Hepatocyte (in vitro differentiated cells): ENCODE data around the gene MICAL2. TPM values are rescaled to one million over a fixed set of nuclear protein-coding genes. Genes with fewer than 3 reads are reported as not detected.

ENCODE experiments used
- DNase-seq: peaks from one replicate; pipeline ENCODE4 v3.0.0-alpha.2; 2016; ENCODE audit warnings: low spot score
- H2AFZ ChIP-seq: fragments of 200-600 bp; sonication (generic); 2 replicates; pipeline ENCODE4 v1.6.0; 2016; ENCODE audit warnings: antibody characterized with exemption, mild to moderate bottlenecking
- H3K27ac ChIP-seq: fragments of 200-600 bp; sonication (generic); 2 replicates; pipeline ENCODE4 v1.5.1; 2016; ENCODE audit warnings: mild to moderate bottlenecking
- H3K27me3 ChIP-seq: fragments of 200-600 bp; sonication (generic); 2 replicates; pipeline ENCODE4 v1.6.1; 2016
- H3K36me3 ChIP-seq: fragments of 200-600 bp; sonication (generic); replicated peaks from 2 replicates; pipeline ENCODE4 v1.5.1; 2016; ENCODE audit warnings: low read depth; ENCODE audit not compliant: insufficient read depth
- H3K4me1 ChIP-seq: fragments of 200-600 bp; sonication (generic); 2 replicates; pipeline ENCODE4 v1.5.1; 2016; ENCODE audit warnings: mild to moderate bottlenecking, moderate library complexity; ENCODE audit not compliant: insufficient read depth
- H3K4me2 ChIP-seq: fragments of 200-600 bp; sonication (generic); 2 replicates; pipeline ENCODE4 v1.6.0; 2016
- H3K4me3 ChIP-seq: fragments of 200-600 bp; sonication (generic); 2 replicates; pipeline ENCODE4 v1.5.1; 2016; ENCODE audit warnings: mild to moderate bottlenecking
- H3K79me2 ChIP-seq: fragments of 200-600 bp; sonication (generic); 2 replicates; pipeline ENCODE4 v1.6.0; 2017; ENCODE audit warnings: mild to moderate bottlenecking
- H3K9me2 ChIP-seq: fragments of 200-600 bp; sonication (generic); replicated peaks from 2 replicates; pipeline ENCODE4 v1.6.0; 2017; ENCODE audit warnings: mild to moderate bottlenecking; ENCODE audit not compliant: insufficient read depth
- H3K9me3 ChIP-seq: fragments of 200-600 bp; sonication (generic); 2 replicates; pipeline ENCODE4 v1.5.1; 2016; ENCODE audit warnings: low read depth, mild to moderate bottlenecking
- H4K20me1 ChIP-seq: fragments of 200-600 bp; sonication (generic); 2 replicates; pipeline ENCODE4 v1.6.0; 2016; ENCODE audit warnings: mild to moderate bottlenecking; ENCODE audit not compliant: insufficient read depth, poor library complexity, severe bottlenecking
- EZH2 ChIP-seq: fragments of 200-600 bp; sonication (generic); IDR thresholded peaks from 2 replicates; pipeline ENCODE4 v1.6.1; 2016; ENCODE audit warnings: antibody characterized with exemption, mild to moderate bottlenecking, borderline replicate concordance
- EZH2phosphoT487 ChIP-seq: fragments of 200-600 bp; sonication (generic); IDR thresholded peaks from one replicate; pipeline ENCODE4 v1.6.1; 2018; ENCODE audit warnings: antibody characterized with exemption, mild to moderate bottlenecking, low read depth, moderate library complexity; ENCODE audit not compliant: unreplicated experiment, severe bottlenecking
- WGBS: methylation state at CpG from one replicate; pipeline ENCODE4 v1.1.6; 2016; ENCODE audit warnings: low lambda C conversion rate; ENCODE audit errors: missing lambda C conversion rate; 5-methylcytosine and 5-hydroxymethylcytosine counted together
- polyA plus RNA-seq: library from polyadenylated mRNA; unstranded; fragments of >200 nt; fragmentation: Nextera tagmentation; extraction: Ambion mirVana; gene quantifications from 2 replicates; pipeline ENCODE4 v1.2.1, GENCODE V29; 2016
- total RNA-seq: library from RNA; depleted of rRNA; stranded (reverse); fragments of >200 nt; gene quantifications from 2 replicates; pipeline ENCODE4 v1.2.3, GENCODE V29; 2014
- TF ChIP-seq, protein P1 (sequence below): fragments of 200-600 bp; sonication (generic); IDR thresholded peaks from 2 replicates; pipeline ENCODE4 v1.5.1; 2016; ENCODE audit warnings: antibody characterized with exemption, mild to moderate bottlenecking; ENCODE audit not compliant: poor library complexity

MICAL2 gene
- total and polyA plus RNA-seq, 2 experiments from 2014 or later = 36.8 to 56.0 TPM

DNA sequence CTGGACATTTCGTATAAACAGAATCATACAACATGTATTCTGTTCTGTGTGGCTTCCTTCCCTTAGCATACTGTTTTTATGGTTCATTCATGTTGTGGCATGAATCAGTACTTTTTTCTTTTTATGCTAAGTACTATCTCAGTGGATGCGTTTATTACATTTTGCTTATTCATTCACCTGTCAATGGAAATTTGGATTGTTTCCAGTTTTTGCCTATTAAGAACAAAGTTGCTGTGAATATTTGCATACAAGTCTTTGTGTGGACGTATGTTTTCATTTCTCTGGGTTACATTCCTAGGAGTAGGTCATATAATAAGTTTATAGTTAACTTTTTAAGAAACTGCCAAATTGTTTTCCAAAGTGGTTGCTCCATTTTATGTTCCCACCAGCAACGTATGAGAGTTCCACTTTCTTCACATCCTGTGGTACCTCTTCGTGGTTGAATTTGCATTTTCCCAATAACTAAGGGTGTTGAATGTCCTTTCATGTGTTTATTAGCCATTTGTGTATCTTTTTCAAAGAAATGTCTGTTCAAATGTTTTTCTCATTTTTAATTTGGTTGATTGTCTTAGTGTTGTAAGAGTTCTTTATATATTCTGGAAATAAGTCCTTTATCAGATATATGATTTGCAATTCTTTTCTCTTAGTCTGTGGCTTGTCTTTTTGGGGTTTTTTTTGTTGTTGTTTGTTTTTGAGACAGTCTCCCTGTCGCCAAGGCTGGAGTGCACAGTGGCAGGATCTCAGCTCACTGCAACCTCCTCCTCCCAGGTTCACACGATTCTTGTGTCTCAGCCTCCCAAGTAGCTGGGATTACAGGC lies 46.0 kb upstream of the MICAL2 start:
- Histone ChIP-seq H3K4me3 (no peak overlapping the region), H3K4me2 (no peak overlapping the region), H3K9me3 (no peaks in the 10 kb centered on the region), H4K20me1 (no peaks in the 10 kb centered on the region), H3K9me2 (no peaks in the 10 kb centered on the region), H3K36me3 (no peaks in the 10 kb centered on the region), H3K79me2 (no peaks in the 10 kb centered on the region), H3K27ac (no peak overlapping the region), H3K27me3 (no peaks in the 10 kb centered on the region), H2AFZ (no peak overlapping the region), H3K4me1 (peaks cover 22% of the 10 kb centered on the region)
- 93% methylated on average over 7 of the region's 7 CpGs for WGBS
- DNase-seq = no peak
- TF ChIP-seq, protein P1, sequence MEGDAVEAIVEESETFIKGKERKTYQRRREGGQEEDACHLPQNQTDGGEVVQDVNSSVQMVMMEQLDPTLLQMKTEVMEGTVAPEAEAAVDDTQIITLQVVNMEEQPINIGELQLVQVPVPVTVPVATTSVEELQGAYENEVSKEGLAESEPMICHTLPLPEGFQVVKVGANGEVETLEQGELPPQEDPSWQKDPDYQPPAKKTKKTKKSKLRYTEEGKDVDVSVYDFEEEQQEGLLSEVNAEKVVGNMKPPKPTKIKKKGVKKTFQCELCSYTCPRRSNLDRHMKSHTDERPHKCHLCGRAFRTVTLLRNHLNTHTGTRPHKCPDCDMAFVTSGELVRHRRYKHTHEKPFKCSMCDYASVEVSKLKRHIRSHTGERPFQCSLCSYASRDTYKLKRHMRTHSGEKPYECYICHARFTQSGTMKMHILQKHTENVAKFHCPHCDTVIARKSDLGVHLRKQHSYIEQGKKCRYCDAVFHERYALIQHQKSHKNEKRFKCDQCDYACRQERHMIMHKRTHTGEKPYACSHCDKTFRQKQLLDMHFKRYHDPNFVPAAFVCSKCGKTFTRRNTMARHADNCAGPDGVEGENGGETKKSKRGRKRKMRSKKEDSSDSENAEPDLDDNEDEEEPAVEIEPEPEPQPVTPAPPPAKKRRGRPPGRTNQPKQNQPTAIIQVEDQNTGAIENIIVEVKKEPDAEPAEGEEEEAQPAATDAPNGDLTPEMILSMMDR = no peak
- TF ChIP-seq EZH2 (no peak), EZH2phosphoT487 (no peak)

DNA sequence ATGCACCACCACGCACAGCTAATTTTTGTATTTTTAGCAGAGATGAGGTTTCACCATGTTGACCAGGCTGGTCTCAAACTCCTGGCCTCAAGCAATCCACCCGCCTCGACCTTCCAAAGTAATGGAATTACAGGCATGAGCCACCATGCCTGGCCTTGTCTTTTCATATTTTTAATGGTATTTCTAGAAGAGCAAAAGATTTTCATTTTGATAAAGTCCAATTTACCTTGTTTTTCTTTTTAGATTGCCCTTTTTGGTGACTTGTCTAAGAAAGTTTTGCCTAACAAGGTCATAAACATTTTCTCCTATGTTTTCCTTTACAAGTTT lies 45.5 kb upstream of the MICAL2 start:
- H3K4me3 ChIP-seq = no peak overlapping the region
- H2AFZ ChIP-seq = no peak overlapping the region
- TF ChIP-seq, protein P1 = no peak
- TF ChIP-seq EZH2 (no peak), EZH2phosphoT487 (no peak)
- H3K36me3 ChIP-seq = no peaks in the 10 kb centered on the region
- no peaks in the 10 kb centered on the region for H3K27me3 ChIP-seq
- no peaks in the 10 kb centered on the region for H4K20me1 ChIP-seq
- H3K4me1 ChIP-seq = peaks cover 22% of the 10 kb centered on the region
- H3K4me2 ChIP-seq = no peak overlapping the region
- no peaks in the 10 kb centered on the region for H3K9me2 ChIP-seq
- H3K9me3 ChIP-seq = no peaks in the 10 kb centered on the region
- no peak overlapping the region for H3K27ac ChIP-seq
- H3K79me2 ChIP-seq = no peaks in the 10 kb centered on the region
- 98% methylated on average over 3 of the region's 3 CpGs for WGBS
- DNase-seq = no peak

DNA sequence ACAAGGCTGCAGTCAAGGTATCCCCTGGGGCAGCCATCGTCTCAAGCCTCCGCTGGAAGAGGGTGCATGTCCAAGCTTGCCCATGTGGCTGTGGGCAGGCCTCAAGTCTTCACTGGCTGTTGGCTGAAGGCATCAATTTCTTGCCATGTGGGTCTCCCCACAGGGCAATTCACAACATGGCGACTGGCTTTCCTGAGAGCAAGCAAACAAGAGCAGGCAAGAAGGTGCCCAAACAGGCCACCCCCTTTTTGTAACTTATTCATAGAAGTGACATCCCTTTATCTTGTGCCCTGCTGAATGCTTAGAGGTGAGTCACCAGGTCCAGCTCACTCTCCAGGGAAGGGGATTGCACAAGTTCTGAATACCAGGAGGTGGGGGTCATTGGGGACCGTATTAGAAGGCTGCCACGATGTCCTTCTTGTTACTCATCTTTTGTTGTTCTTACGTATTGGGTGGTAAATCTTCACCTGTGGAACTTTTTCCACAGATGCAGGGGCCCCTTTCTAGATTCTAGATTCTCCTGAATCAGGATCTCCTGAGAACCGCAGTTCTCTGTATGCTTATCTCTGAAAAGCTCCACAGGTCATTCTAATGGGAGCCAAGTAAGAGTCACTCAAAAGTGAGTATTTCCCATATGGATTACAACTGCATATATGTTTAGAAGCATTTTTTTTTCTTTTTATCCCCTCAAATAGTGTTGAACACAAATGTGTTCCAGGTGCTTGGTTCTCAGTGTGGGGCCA lies 44.2 kb upstream of the MICAL2 start:
- no peaks in the 10 kb centered on the region for H3K27me3 ChIP-seq
- peak overlapping the region; percentile 92 for H3K27ac ChIP-seq
- peaks cover 22% of the 10 kb centered on the region for H3K4me1 ChIP-seq
- no peaks in the 10 kb centered on the region for H4K20me1 ChIP-seq
- H3K36me3 ChIP-seq = no peaks in the 10 kb centered on the region
- peak overlapping the region; percentile 32 for H3K4me2 ChIP-seq
- DNase-seq = peak; percentile 86
- 50% methylated on average over 7 of the region's 7 CpGs for WGBS
- TF ChIP-seq, protein P1 = no peak
- TF ChIP-seq EZH2phosphoT487 = no peak
- no peak for TF ChIP-seq EZH2
- no peaks in the 10 kb centered on the region for H3K79me2 ChIP-seq
- H3K4me3 ChIP-seq = no peak overlapping the region
- no peaks in the 10 kb centered on the region for H3K9me3 ChIP-seq
- H3K9me2 ChIP-seq = no peaks in the 10 kb centered on the region
- peak overlapping the region; percentile 32 for H2AFZ ChIP-seq
